Measurements from ENCODE around the gene DCLK3.

GRCh38 chr3:36709281-36709680 lies 55.1 kb downstream of the DCLK3 start:
- TF ChIP-seq BHLHE40 (IDR thresholded peaks at IDR 0.05; ENCODE audit: low read depth, low read length) (no peak), CTCF (conservative IDR thresholded peaks at IDR 0.05; ENCODE audit: low read depth, low read length) (no peak), POLR2A (IDR thresholded peaks at IDR 0.05; ENCODE audit: low read depth, low read length) (no peak), RAD21 (IDR thresholded peaks at IDR 0.05; ENCODE audit: low read length) (no peak), SMC3 (IDR thresholded peaks at IDR 0.05; ENCODE audit: low read depth, low read length) (no peak), CHD1 (IDR thresholded peaks at IDR 0.05; ENCODE audit: low read depth, low read length) (no peak), RFX5 (IDR thresholded peaks at IDR 0.05; ENCODE audit: low read depth, low read length) (no peak), MXI1 (IDR thresholded peaks at IDR 0.05; ENCODE audit: borderline replicate concordance, low read depth, low read length) (no peak), FOS (IDR thresholded peaks at IDR 0.05; ENCODE audit: low read depth, low read length) (no peak), RCOR1 (IDR thresholded peaks at IDR 0.05; ENCODE audit: insufficient replicate concordance, low read length) (no peak)
